ACHN (cell line): ENCODE data around the gene PRPF19.
A peak's percentile ranks its signal among the peaks of the same experiment; 100 is the strongest.

ENCODE experiments used
- DNase-seq: peaks from one replicate; pipeline ENCODE4 v3.0.0-alpha.2; 2015
- in situ Hi-C: cut with HindIII; loops from 2 replicates; pipeline ENCODE4 v1.10.0; 2017; ENCODE audit warnings: low sequenced_read_pairs, low pct_ligation_motif_present, low pct_unique_long_range_greater_than_20kb

PRPF19 gene

DNA sequence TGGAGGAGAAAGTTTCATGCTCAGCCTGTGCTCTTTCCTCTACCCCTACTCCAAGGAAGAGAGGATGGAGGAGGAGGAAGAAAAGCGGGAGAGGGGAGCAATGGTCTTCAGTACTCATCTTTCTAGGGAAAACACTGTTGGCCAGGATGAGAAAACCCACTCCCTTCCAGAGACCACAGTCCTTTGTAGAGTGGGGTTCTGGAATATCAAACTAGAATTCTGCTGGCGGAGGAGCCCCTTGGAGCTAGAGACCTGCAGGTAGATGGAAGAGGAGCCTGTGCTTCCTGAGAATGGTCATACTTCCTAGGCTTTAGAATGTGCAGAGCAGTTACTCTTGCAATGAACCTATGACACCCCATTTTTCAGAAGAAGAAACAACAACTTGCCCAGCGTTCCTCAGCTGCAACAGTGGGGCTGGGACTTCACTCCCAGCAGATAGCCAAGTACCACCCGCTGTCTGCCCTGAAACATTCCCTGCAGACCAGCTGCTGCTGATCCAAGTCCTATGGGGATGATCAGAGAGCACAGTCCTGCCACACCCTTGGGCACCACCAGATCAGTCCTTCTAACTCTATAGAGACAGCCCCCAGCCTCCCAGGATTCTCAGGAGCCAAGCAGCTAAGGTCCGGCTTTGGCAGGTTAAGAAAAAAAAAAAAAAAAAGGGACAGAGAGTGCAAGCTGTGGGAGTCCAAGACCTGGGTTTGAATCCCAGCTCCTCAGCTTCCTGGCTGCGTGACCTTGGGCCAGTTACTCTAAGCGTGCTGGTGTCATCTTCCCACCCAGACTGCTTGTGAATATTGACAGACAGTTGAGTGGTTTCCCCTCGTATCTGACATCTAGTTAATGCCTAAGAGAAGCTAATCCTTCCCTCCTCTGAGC is 51.3 kb downstream of the PRPF19 start:
- no peak for DNase-seq
- in situ Hi-C loops, result no loop called here

DNA sequence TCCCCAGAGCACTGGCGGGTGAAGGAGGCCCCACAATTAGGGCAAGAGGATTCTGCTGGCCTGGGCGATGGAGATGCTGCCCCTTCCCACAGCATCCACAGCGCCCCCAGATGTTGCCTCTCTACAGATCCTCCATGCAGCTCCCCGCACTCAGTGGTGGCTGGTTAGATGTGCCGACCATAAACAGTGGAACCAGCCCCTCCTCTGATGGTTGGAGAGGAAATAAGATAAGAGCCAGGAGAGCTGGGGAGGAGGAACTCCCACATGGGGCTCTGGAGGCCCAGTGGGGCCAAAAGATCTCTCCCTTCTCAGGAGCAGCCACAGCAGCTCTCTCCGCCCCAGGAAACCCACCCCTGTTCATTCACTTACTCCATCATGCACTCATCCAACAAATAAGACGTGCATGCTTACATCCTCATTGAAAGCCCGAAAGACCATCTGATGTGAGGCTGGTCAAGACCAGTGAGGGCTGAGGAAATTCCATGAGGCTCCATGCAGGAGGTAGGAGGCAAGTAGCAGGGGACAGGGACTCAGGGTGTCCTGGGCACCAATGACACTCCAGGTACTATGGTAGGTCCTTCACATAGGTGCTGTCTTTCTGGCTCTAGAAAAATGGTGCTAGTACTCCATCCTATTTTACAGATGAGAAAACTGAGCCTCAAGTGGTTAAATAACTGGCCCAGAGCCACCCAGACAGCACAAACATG is 52.1 kb downstream of the PRPF19 start:
- no peak for DNase-seq
- in situ Hi-C loops, result no loop called here

- DNase-seq, result no peak
- in situ Hi-C loops, result no loop called here
Measured at GRCh38 chr11:60852982-60853950, 53.1 kb downstream of the PRPF19 start.

GRCh38 chr11:60852117-60852981 is 54.0 kb downstream of the PRPF19 start:
- no peak for DNase-seq
- in situ Hi-C loops, result no loop called here

DNA sequence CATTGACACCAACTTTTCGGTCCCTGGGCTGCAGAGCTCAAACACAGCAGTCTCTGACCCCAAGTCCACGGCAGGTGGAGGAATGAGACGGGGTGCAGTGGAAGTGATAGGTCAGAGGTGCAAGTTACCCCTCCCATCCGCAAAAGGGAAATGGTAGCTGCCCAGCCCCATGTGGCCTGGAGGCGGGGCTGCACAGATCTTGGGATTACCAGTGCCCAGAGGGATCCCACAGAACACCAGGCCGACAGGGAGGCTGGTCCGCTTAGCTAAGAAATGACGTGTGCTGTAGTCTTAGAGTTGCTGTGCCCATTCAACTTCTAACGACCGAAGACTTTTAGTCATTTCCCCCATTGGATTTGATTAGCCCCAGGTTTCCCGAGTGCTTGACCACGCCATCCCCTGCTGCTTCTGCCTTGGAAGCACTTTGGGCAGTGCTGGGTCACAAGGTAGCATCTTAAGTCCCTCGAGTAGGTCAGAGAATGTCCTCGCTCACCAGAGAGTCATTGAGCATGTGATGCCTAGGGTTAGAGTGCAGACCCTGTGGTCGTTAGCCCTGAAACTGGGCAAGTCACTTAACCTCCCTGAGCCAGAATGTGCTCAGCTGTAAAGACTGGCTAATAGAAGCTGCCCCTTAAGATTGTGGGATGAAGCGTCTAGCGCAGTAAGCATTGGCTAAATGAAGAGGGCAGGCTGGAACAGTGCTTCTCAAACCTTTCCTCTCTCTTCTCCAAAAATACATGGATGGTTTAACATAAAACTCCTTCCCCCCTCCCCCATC is 54.9 kb downstream of the PRPF19 start:
- DNase-seq, result no peak
- in situ Hi-C loops, result no loop called here

GRCh38 chr11:60849641-60850520 is 56.5 kb downstream of the PRPF19 start:
- DNase-seq, result no peak
- in situ Hi-C loops, result no loop called here

- no peak for DNase-seq
- in situ Hi-C loops, result no loop called here
Measured at GRCh38 chr11:60848714-60849151, 57.7 kb downstream of the PRPF19 start.

- DNase-seq, result no peak
- in situ Hi-C loops, result no loop called here
Measured at GRCh38 chr11:60847896-60848295, 58.5 kb downstream of the PRPF19 start.

DNA sequence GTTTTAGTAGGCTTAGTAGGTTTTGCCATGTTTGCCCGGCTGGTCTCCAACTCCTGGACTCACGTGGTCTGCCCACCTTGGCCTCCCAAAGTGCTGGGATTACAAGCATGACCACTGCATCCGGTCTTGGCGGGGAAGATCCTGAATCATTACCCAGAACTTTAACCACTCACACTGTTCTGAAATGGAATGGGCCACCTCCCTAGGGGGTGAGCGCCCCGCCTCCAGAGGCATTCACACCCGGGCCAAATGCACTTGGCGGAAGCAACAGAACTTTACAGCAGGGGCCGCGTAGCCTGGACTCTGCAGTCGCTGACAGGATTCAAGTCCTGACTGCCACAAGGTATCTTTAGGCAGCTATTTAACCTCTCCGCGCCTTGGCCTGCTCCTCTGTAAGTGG is 59.1 kb downstream of the PRPF19 start:
- in situ Hi-C loops, result no loop called here
- no peak for DNase-seq

DNA sequence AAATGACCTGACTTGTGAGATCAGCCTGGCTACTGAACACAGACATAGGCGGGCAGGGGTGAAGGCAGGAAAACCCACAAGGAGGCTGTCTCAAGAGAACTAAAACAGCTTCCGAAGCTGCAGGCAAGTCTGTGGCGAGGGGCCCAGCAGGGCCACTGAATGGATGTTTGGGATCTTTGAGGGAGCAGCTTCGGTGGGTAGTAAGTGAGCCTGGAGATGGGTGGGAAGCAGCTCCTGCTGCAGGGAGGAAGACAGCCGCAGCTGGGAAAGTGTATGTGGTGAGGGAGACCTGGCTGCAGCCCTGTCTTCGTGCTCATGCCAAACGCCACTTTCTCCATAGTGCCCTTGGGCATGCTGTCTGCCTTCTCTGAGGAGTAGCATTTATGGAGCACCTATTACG is 61.0 kb downstream of the PRPF19 start:
- in situ Hi-C loops, result no loop called here
- DNase-seq, result no peak

DNA sequence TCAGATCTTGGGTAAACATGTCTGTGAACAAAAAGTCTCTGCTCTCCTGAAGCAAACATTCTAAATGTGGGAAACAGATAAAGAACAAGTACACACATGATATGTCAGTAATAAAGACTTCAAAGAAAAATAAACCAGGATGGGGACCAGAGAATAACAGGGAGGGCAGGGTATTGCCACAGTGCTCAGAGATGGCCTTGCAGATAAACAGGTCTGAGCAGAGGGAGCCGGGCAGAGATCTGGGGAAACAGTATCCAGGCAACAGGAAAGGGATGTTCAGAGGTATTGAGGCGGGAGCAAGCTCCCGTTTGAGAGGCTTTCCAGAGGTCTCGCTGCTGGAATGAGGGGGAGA is 61.5 kb downstream of the PRPF19 start:
- no peak for DNase-seq
- in situ Hi-C loops, result no loop called here

- DNase-seq, result no peak
- in situ Hi-C loops, result no loop called here
Measured at GRCh38 chr11:60844045-60844869, 62.1 kb downstream of the PRPF19 start.

DNA sequence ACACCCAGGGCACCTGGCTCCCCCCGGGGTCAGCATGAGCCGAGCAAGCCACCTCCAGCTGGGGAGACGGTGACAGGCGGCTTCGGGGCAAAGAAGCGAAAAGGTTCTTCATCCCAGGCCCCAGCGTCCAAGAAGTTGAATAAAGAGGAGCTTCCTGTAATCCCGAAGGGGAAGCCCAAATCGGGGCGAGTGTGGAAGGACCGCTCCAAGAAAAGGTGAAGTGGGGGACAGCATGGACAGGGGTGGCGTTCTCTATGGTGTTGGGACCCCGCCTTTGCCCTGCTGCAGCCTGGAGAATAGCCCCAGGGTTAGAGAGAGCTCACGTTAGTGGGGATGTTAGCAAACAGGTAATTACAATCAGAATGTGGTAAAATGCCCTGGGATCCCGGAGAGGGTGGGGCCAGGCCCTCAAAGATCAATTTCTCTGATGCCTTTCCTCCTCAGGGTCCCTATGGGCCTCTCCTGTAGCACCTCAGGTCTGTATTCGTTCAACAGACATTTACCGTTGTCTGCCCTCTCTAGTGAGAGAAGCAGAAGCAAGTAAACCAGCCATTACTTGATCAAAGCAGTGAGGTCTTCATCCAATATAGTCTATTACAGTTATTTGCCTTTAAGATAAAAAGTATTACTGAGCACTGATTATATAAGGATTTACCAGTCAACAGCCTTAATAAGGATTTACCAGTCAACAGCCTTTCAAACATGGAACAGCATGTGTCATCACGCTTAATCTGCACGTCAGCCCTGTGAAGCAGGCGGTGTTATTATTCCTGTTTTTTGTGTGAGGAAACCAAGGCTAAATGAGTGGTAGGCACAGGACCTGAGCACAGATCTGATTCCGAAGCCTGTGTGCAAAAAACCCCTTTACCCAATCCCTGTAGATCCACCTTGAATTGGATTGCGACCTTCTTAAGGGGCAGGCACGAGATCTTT is 63.5 kb downstream of the PRPF19 start:
- DNase-seq, result no peak
- in situ Hi-C loops, result no loop called here

DNA sequence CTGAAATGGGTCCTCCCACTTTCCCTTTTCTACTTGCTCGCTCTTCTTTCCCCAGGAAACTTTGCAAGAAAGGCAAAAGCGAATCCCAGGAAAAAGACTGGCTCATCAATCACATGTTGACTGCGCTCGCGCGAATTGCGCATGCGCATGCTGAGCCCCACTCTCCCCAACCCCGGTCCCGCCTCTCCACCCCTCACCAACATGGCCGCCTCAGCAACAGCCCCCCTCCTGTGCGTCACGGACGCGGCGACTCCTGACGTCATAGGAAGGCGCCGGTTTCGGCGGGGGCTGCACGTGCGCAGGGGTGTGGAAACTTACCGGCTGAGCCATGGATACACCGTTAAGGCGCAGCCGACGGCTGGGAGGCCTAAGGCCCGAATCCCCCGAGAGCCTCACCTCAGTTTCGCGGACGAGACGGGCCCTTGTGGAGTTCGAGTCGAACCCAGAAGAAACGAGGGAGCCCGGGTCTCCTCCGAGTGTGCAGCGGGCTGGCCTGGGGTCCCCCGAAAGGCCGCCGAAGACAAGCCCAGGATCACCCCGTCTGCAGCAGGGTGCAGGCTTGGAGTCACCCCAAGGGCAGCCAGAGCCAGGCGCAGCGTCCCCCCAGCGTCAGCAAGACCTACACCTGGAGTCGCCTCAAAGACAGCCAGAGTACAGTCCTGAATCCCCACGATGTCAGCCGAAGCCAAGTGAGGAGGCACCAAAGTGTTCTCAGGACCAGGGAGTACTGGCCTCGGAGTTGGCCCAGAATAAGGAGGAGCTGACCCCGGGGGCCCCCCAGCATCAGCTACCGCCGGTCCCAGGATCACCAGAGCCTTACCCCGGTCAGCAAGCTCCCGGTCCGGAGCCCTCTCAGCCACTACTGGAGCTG is 64.4 kb downstream of the PRPF19 start, which contains the start of gene CCDC86:
TSS of gene CCDC86 (plus strand) at position 317 of the 871 bp plus-strand sequence. CDS start at position 329, 12 bp downstream.
- peak; percentile 90 for DNase-seq
- in situ Hi-C loops, result no loop called here
